ENCODE measurements around the gene TGFBR3. TPM values are rescaled to one million over a fixed set of nuclear protein-coding genes. Genes with fewer than 3 reads are reported as not detected.

TGFBR3 gene
- total RNA-seq, 2 experiments from 2014 or later, result 12.9 to 13.0 TPM

DNA sequence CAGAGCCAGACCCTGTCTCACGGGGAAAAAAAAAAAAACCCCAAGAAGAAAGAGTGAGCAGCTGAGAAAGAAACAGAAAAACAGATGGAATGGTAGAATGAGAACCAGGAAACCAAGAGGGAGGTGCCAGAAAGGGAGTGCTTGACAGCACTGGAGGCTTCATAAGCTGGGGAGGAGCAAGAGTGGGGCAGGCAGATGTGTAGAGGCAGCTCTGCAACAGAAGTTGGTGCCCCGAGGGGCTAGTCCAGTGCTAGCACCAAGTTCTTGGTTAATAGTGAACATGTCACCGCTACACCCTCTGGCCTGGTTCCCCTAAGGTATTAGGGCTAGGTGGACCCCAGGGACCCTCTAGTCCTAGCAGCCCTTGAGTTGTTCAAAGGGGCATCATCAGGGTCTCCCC, 98.0 kb downstream of the TGFBR3 start:
- H3K36me3 Mint-ChIP-seq (ENCODE audit: low read depth), result peaks cover 11% of the 10 kb centered on the region
- no peak overlapping the region for H3K27ac Mint-ChIP-seq
- no peak for DNase-seq
- peaks cover 35% of the 10 kb centered on the region for H3K4me1 Mint-ChIP-seq
- H3K9me3 Mint-ChIP-seq, result peaks cover 3% of the 10 kb centered on the region
- no peak overlapping the region for H3K4me3 Mint-ChIP-seq
- no peaks in the 10 kb centered on the region for H3K27me3 Mint-ChIP-seq
- POLR2A ChIA-PET, result no interaction called here
- CTCF ChIA-PET, result interaction anchor here (0.6 to 1.3 kb wide), 4 partner anchors 11 to 93 kb away, joined by 3 to 6 read pairs (median 4); no protein-coding TSS in a partner anchor

DNA sequence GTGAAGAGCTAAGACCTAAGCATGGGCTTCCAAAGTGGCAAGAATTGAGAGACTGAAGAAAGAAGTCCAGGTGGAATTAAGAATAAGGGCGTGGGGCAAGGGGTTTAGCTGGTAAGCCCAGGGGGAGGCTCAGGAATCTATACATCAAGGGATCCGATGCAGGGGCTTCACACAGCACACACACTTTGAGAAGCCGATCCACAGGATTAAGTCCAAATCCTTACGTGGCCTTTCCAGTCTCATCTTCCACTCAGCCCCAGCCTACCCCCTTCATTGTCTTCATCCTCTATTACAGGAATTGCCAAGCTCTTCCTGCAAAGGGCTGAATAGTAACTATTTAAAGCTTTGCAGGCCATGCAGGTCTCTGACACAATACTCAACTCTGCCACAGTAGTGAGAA, 101.3 kb downstream of the TGFBR3 start:
- H3K4me1 Mint-ChIP-seq, result peaks cover 7% of the 10 kb centered on the region
- no peaks in the 10 kb centered on the region for H3K27me3 Mint-ChIP-seq
- H3K36me3 Mint-ChIP-seq (ENCODE audit: low read depth), result peaks cover 7% of the 10 kb centered on the region
- POLR2A ChIA-PET, result no interaction called here
- no peak overlapping the region for H3K27ac Mint-ChIP-seq
- no peak for DNase-seq
- CTCF ChIA-PET, result interaction anchor here (0.8 to 1.6 kb wide), 3 partner anchors 19 to 145 kb away, joined by 3 to 4 read pairs (median 3); no protein-coding TSS in a partner anchor
- H3K9me3 Mint-ChIP-seq, result peaks cover 3% of the 10 kb centered on the region
- H3K4me3 Mint-ChIP-seq, result no peak overlapping the region

DNA sequence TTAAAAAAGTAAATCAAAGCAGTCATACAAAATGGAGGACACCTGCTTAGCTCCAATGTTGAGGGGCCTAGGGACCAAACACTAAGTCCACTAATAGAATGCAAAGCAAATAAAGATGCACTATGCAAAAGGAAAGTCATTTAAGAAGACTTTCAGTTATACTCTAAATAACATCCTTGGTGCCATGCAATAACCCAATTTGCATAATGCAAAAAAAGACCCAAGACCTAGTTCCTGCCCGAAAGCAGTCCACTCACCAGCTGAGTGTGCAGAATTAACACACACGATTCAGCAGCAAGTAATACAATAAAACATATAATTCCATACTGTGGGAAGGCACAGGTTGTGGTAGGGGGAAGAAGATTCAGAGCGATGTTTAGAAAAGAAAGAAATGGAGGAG, 101.8 kb downstream of the TGFBR3 start:
- ChIA-PET CTCF (interaction anchor here (1.2 to 1.6 kb wide), 2 partner anchors 37 to 145 kb away, joined by 3 to 4 read pairs; no protein-coding TSS in a partner anchor), POLR2A (no interaction called here)
- no peak for DNase-seq
- Mint-ChIP-seq H3K27ac (no peak overlapping the region), H3K9me3 (peaks cover 3% of the 10 kb centered on the region), H3K4me3 (no peak overlapping the region), H3K4me1 (peaks cover 7% of the 10 kb centered on the region), H3K36me3 (ENCODE audit: low read depth) (peaks cover 7% of the 10 kb centered on the region), H3K27me3 (no peaks in the 10 kb centered on the region)

DNA sequence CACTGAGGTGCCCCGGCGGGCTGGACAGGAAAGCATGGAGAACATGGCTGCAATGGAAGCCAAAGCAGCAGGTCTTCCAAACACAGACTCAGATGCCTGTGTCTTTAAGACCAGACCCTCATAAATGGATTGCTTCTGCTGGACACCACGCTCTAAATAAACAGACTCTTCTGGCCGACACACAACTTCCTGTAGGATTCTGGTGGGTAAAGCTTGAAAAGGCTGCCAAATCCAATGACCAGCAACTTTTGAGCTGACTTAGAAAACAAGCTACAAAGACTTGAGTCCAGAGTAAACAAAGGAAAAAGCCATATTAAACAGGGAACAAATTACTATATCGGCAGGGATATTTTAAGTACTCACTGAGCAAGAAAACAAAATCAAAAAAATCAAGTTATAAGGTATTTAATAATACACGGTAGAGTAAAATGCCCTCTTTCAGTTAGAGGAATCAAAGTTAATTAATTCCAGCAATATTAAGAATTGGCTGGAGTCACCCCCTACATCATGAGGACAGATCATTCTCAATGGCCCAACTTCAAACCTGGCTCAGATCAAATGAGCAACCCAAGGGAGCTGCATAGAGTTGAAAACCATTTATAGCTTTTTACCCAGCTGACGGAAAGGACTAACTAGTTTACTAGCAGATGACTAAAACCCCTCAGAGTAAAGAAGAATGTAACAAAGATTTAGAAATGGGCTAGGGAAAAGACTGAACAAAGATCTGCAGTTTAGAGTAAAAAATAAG, 102.4 kb downstream of the TGFBR3 start:
- ChIA-PET CTCF (interaction anchor here (0.6 to 1.6 kb wide), 5 partner anchors 36 to 271 kb away, joined by 3 to 4 read pairs (median 3); no protein-coding TSS in a partner anchor), POLR2A (no interaction called here)

DNA sequence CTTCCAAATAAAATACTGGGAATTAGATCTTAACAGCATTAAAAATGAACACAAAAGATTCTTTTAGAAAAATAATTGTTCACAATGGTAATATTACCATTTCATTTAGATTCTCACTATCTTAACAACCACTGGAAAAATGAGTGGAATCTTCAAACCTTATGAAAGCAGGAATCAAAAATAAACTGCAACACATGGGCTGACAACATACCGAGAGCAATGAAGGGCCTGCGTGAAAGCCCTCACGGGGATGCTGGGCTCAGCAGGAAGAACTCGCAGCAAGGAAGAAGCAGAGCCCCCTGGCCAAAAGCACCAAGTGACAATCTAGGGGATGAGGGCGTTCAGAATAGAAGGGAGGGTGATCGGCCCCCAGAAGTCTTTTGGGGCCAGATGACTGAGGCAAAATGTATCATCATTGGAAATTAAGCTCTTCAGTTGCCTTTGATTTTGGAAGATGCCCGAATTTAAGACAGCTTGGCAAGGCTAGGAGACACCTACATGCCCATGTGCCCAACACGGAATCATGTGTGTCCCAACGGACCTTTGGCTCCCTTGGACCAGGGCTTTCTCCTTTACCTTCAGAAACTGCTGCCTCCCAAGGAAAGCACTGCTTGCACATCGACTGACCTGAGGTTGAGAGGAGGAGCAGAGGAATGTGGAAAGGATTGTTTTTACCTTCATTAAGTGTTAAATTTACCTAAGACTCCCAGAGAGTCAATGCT, 103.9 kb downstream of the TGFBR3 start:
- no peak for DNase-seq
- Mint-ChIP-seq H3K27ac (no peak overlapping the region), H3K4me3 (no peak overlapping the region), H3K9me3 (peaks cover 3% of the 10 kb centered on the region), H3K27me3 (no peaks in the 10 kb centered on the region), H3K36me3 (ENCODE audit: low read depth) (peaks cover 9% of the 10 kb centered on the region), H3K4me1 (no peaks in the 10 kb centered on the region)
- POLR2A ChIA-PET, result no interaction called here
- CTCF ChIA-PET, result interaction anchor here (0.7 to 1.6 kb wide), 5 partner anchors 9 to 119 kb away, joined by 3 to 5 read pairs (median 4); no protein-coding TSS in a partner anchor

More for the DNA sequence above, 102.4 kb downstream of the TGFBR3 start:
- Mint-ChIP-seq H3K9me3 (peaks cover 3% of the 10 kb centered on the region), H3K4me1 (peaks cover 7% of the 10 kb centered on the region), H3K27ac (no peak overlapping the region), H3K36me3 (ENCODE audit: low read depth) (peaks cover 9% of the 10 kb centered on the region), H3K4me3 (no peak overlapping the region), H3K27me3 (no peaks in the 10 kb centered on the region)
- no peak for DNase-seq

DNA sequence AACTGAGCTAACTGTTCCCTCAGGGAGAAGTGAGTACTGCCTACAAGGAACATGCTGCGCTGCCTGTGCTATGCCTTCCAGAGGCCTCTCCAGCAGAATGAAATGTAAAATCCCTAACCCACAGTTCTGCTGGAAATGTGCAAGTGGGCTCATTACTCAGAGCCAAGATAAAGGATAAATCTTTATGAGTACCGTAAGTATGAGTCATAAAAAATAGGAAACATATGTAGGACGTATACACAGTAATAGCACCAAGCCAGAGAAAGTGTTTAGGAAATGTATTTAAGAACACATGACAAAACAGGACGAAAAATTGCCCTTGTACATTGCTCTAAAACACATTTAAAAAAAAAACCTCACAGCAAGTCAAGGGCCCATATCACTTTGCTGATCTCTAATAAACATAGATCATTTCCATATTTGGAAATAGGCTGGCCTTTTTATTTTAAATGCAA, 104.6 kb downstream of the TGFBR3 start:
- Mint-ChIP-seq H3K27ac (no peak overlapping the region), H3K4me1 (no peaks in the 10 kb centered on the region), H3K4me3 (no peak overlapping the region), H3K9me3 (peaks cover 3% of the 10 kb centered on the region), H3K27me3 (no peaks in the 10 kb centered on the region), H3K36me3 (ENCODE audit: low read depth) (peaks cover 11% of the 10 kb centered on the region)
- no peak for DNase-seq
- CTCF ChIA-PET, result interaction anchor here (0.7 to 1.3 kb wide), 4 partner anchors 10 to 120 kb away, joined by 3 to 5 read pairs (median 4); no protein-coding TSS in a partner anchor
- POLR2A ChIA-PET, result no interaction called here

DNA sequence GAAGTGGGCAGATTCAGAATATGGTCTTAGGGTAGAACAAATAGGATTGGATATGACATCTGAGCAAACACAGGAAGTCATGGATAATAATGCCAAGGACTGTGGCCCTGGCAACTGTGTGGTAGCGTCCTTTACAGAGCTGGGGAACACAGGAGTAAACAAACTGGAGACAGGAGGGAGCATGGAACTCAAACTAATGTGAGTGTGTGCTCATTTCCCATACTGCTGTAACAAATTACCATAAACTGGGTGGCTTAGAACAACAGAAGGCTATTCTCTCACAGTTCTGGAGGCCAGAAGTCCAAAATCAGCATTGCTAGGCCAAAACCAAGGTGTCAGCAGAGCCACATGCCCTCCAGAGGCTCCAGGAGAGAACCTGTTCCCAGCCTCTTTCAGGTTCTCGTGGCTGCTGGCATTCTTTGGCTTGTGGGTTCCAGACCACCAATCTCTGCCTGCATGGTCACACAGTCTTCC, 106.4 kb downstream of the TGFBR3 start:
- CTCF ChIA-PET, result no interaction called here
- Mint-ChIP-seq H3K27ac (no peak overlapping the region), H3K9me3 (no peaks in the 10 kb centered on the region), H3K4me1 (no peaks in the 10 kb centered on the region), H3K27me3 (no peaks in the 10 kb centered on the region), H3K36me3 (ENCODE audit: low read depth) (peaks cover 8% of the 10 kb centered on the region), H3K4me3 (no peak overlapping the region)
- DNase-seq, result no peak
- POLR2A ChIA-PET, result no interaction called here

DNA sequence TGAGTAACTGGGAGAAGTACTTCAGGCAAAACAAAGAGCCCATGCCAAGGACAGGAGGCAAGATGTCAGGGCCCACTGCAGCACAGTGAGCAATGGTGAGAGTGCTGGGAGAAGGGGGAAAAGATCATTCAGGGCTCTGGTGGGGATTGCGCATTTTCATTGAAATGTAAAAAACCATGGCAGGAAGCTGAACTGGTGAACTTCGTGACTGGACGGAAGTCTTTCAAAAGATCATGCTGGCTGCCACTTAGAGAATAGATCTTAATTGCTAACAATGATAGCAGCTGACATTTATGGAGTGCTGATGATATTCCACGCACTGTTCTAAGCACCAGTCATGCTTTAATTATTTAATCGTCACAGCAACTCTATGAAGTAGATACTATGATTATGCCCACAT, 107.0 kb downstream of the TGFBR3 start:
- POLR2A ChIA-PET, result no interaction called here
- CTCF ChIA-PET, result no interaction called here
- no peak for DNase-seq
- no peak overlapping the region for H3K27ac Mint-ChIP-seq
- H3K4me1 Mint-ChIP-seq, result no peaks in the 10 kb centered on the region
- peaks cover 6% of the 10 kb centered on the region for H3K36me3 Mint-ChIP-seq (ENCODE audit: low read depth)
- no peak overlapping the region for H3K4me3 Mint-ChIP-seq
- H3K9me3 Mint-ChIP-seq, result no peaks in the 10 kb centered on the region
- H3K27me3 Mint-ChIP-seq, result no peaks in the 10 kb centered on the region

DNA sequence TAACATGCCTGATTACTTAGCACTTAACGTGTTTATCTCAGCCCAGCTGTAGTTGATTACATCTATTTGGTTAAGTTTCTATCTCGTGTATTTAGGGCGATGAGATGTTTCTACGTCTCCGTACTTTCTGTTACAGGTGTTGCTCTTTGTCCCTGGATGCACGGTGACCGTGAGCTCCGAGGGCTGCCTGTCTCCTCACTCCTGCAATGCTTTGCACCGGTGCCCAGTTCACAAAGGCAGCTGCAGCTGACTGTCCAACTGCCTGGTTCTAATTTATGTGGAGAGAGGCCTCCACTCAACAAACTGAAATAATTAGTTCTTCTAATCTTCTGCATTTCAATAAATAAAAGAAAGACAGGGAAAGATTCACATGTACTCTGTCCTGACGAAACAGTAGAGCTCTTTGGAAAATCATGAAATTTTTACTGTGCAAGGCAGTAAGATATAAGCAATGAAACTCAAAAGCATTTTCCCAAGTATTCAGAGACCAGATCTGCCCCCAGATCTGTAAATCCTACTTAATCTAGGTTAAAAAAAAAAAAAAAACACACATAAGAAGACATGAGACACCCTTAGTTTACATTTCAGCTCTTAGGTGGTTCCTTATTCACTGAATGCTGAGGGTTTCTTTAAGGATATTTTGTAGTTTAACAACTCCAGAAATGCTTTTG, 108.2 kb downstream of the TGFBR3 start:
- no peak overlapping the region for H3K27ac Mint-ChIP-seq
- no peak overlapping the region for H3K4me3 Mint-ChIP-seq
- H3K27me3 Mint-ChIP-seq, result no peaks in the 10 kb centered on the region
- peaks cover 6% of the 10 kb centered on the region for H3K36me3 Mint-ChIP-seq (ENCODE audit: low read depth)
- POLR2A ChIA-PET, result no interaction called here
- H3K4me1 Mint-ChIP-seq, result no peaks in the 10 kb centered on the region
- CTCF ChIA-PET, result interaction anchor here (0.7 kb wide), 1 partner anchor 10 kb away, joined by 4 read pairs; no protein-coding TSS in a partner anchor
- DNase-seq, result no peak
- peaks cover 3% of the 10 kb centered on the region for H3K9me3 Mint-ChIP-seq

DNA sequence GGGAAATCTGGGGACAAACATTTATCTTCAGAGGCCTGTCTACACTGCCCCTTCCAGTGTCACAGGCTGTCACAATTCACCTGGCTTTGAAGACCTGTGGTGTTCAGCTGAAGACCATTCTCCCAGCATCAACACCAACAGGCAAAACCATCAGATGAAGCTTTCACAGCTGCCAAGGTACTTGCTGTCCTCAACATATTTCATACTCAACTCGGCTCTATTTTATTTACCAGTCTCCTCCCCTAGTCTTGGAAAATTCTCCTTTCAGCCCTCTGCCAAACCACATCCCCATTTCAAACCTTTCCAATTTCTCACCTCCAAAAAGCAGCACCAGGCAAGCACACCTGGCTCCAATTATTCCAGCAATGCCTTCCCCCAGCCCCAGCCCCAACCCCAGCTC, 108.8 kb downstream of the TGFBR3 start:
- no peaks in the 10 kb centered on the region for H3K27me3 Mint-ChIP-seq
- H3K4me3 Mint-ChIP-seq, result no peak overlapping the region
- no peak for DNase-seq
- H3K36me3 Mint-ChIP-seq (ENCODE audit: low read depth), result peaks cover 6% of the 10 kb centered on the region
- no peaks in the 10 kb centered on the region for H3K4me1 Mint-ChIP-seq
- ChIA-PET POLR2A (no interaction called here), CTCF (interaction anchor here (0.7 to 1.3 kb wide), 3 partner anchors 11 to 206 kb away, joined by 3 to 5 read pairs (median 4); no protein-coding TSS in a partner anchor)
- peaks cover 3% of the 10 kb centered on the region for H3K9me3 Mint-ChIP-seq
- H3K27ac Mint-ChIP-seq, result no peak overlapping the region

DNA sequence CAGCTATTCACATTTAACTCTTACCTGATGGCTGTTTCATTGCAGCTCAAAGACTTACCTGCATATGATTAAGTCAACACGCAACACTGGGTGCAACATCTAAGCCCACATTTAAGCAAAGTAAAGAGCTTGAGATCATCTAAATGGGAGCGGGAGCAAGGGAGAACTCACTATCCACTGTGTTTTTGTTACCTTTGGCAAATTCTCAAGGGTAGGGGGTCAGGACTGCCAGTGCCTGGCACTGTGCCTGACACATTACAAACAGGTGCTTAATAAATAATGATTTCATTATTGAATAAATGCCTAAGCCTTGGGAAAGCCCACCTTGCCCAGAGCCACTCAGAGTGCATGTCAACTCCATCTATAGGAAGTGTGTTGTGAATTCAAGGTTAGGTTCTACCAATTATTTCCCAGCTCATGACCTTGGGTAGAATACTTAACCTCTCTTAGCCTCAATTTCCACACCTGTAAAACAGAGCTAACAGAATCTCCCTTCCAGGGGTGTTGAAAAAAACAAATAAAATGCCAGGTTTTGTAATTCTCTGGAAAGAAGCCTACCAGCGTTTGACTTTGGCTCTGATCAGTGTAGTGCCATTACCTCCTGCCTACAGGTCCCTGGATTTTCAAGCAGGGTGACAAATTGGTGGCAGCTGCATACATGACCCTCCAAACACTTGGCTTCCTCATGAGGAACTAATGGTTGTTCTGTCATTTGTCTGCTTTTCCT, 109.7 kb downstream of the TGFBR3 start:
- Mint-ChIP-seq H3K27me3 (no peaks in the 10 kb centered on the region), H3K4me1 (no peaks in the 10 kb centered on the region), H3K4me3 (no peak overlapping the region), H3K9me3 (peaks cover 3% of the 10 kb centered on the region), H3K27ac (no peak overlapping the region), H3K36me3 (ENCODE audit: low read depth) (peaks cover 7% of the 10 kb centered on the region)
- ChIA-PET POLR2A (interaction anchor here (0.5 kb wide), 1 partner anchor 319 kb away, joined by 5 read pairs; no protein-coding TSS in a partner anchor), CTCF (interaction anchor here (0.5 to 1.4 kb wide), 6 partner anchors 14 to 240 kb away, joined by 3 to 5 read pairs (median 3); no protein-coding TSS in a partner anchor)
- DNase-seq, result no peak

DNA sequence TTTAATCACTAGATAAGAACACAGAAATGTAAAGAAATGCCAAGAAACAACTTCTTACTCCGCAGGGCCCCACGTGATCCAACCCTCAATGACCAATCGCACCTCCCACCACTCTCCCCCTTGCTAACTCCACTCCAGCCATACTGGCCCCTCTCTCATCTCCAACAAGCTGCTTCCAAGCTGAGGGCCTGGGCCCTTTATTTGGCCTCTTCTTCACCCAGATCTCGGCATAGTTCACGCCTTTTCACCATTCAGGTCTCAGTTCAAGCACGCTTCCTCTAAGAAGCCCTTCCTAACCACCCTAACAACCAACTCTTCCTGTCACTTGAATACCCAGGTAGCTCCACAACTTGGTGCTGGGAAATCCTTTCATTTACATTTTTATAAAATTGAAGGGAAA, 110.7 kb downstream of the TGFBR3 start:
- Mint-ChIP-seq H3K9me3 (peaks cover 3% of the 10 kb centered on the region), H3K27ac (no peak overlapping the region), H3K4me3 (no peak overlapping the region), H3K27me3 (no peaks in the 10 kb centered on the region), H3K4me1 (no peaks in the 10 kb centered on the region), H3K36me3 (ENCODE audit: low read depth) (peaks cover 7% of the 10 kb centered on the region)
- CTCF ChIA-PET, result interaction anchor here (0.5 to 1.4 kb wide), 3 partner anchors 15 to 1655 kb away, joined by 3 read pairs; no protein-coding TSS in a partner anchor
- POLR2A ChIA-PET, result no interaction called here
- DNase-seq, result no peak

Data from activated CD4-positive, alpha-beta T cell treated with anti-CD3 and anti-CD28 coated beads, Interleukin-2, amount 10 ng/mL, durations not matched to agents 7 days and 5 days (primary cell).